Measurements from ENCODE around the gene NSMF.

GRCh38 chr9:137467896-137468295 lies 8.8 kb upstream of the NSMF start:
- TF ChIP-seq POLR2A (IDR thresholded peaks at IDR 0.05), result no peak
- TF ChIP-seq, protein P1, sequence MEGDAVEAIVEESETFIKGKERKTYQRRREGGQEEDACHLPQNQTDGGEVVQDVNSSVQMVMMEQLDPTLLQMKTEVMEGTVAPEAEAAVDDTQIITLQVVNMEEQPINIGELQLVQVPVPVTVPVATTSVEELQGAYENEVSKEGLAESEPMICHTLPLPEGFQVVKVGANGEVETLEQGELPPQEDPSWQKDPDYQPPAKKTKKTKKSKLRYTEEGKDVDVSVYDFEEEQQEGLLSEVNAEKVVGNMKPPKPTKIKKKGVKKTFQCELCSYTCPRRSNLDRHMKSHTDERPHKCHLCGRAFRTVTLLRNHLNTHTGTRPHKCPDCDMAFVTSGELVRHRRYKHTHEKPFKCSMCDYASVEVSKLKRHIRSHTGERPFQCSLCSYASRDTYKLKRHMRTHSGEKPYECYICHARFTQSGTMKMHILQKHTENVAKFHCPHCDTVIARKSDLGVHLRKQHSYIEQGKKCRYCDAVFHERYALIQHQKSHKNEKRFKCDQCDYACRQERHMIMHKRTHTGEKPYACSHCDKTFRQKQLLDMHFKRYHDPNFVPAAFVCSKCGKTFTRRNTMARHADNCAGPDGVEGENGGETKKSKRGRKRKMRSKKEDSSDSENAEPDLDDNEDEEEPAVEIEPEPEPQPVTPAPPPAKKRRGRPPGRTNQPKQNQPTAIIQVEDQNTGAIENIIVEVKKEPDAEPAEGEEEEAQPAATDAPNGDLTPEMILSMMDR (IDR thresholded peaks at IDR 0.05 in 8 of 11, conservative IDR thresholded peaks at IDR 0.05 in 3 of 11), result no peak
